GM19468 (cell line): ENCODE results near the gene HNF1A.

Experiments
- ATAC-seq: cut with Tn5 transposase; IDR thresholded peaks from one replicate; pipeline ENCODE4 v1.9.1; 2021; ENCODE audit warnings: mild to moderate bottlenecking, moderate library complexity, moderate number of reproducible peaks; ENCODE audit not compliant: unreplicated experiment; ENCODE audit errors: extremely low read depth

HNF1A gene

GRCh38 chr12:120983759-120984158, 5.4 kb downstream of the HNF1A start:
- ATAC-seq = no peak

DNA sequence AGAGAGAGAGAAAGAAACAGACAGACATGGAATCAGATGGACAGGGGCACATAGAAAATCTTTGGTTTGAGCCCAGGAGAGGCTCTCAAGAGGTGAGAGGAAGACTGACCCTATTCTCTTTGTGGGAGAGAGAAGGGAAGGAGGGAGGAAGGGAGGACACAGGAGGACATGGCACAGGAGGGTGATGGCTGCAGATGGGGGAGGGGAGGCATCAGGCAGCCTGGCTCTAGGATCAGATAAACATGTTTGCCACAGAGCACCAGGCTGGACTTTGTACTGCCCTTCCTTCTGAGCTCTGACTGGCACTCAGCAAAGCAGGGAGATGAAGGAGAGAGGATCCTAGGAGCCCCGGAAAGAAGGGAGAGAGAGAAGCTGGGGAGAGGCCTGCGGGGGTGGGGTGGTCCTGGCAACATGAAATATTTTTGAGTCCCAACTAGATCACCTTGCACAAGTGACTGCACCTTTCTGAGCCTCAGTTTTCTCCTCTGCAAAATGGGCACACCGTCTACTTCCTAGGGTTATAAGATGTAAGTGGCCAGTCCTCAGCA, 6.1 kb downstream of the HNF1A start:
- no peak for ATAC-seq

GRCh38 chr12:120988234-120988633, 9.9 kb downstream of the HNF1A start:
- no peak for ATAC-seq

DNA sequence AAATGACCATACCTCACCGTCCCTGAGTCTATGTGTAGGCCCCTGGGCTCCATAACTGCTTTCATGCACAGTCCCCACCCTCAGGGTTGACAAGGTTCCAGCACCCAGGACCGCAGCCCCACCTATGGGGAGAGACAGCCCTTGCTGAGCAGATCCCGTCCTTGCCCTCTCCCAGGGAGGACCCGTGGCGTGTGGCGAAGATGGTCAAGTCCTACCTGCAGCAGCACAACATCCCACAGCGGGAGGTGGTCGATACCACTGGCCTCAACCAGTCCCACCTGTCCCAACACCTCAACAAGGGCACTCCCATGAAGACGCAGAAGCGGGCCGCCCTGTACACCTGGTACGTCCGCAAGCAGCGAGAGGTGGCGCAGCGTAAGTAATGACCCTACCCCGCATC, 10.3 kb downstream of the HNF1A start:
- no peak for ATAC-seq

DNA sequence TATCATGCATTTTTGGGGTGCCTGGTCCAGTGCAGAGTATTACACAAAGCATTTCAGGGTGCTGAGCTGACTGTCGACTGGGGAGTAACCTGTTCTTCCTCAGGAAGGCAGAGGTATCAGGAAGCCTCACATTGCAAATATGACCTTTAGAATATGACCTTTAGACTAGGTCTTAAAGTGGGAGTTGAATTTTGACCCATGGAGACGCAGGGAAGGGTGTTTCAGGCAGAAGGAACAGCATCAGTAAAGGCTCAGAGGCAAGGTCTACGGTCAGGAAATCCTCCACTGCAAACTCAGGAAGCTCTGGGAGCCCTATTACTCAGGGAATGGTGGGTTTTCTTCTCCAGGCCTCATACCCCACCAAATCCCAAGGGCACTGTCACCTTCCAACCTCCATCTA, 11.3 kb downstream of the HNF1A start:
- no peak for ATAC-seq

- ATAC-seq = no peak
These were observed 12.2 kb downstream of the HNF1A start for GRCh38 chr12:120990487-120991055.

- ATAC-seq = no peak
These were observed 13.6 kb downstream of the HNF1A start for GRCh38 chr12:120991965-120992364.

DNA sequence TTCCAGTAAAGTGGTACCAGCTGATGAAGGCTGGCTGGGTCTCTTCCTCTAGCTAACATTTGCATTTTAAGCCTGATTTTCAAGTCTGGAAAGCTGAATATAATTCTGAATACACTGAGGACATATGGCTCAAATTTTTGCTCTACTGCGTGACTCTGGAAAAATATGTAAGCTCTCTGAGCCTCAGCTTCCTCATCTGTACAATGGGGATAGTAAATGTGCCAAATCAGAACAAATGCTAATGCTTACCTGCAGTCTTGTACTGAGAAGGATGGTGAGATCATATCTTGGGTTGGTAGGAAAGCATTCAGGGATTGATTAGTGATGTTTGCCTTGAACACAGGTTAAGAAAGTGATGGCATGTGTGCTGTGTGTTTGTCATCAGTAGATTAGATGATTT, 14.6 kb downstream of the HNF1A start:
- no peak for ATAC-seq

DNA sequence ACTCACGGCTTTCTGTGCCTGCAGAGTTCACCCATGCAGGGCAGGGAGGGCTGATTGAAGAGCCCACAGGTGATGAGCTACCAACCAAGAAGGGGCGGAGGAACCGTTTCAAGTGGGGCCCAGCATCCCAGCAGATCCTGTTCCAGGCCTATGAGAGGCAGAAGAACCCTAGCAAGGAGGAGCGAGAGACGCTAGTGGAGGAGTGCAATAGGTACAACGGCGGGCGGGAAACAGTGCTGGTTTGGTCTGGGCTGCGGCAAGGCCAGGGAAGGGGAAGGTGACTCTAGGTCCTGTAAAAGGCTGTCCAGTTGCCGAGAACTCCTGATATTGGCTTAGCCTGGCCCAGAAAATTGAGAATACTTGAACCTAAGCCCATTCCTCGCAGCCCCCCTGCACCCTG, 15.2 kb downstream of the HNF1A start:
- ATAC-seq = no peak

DNA sequence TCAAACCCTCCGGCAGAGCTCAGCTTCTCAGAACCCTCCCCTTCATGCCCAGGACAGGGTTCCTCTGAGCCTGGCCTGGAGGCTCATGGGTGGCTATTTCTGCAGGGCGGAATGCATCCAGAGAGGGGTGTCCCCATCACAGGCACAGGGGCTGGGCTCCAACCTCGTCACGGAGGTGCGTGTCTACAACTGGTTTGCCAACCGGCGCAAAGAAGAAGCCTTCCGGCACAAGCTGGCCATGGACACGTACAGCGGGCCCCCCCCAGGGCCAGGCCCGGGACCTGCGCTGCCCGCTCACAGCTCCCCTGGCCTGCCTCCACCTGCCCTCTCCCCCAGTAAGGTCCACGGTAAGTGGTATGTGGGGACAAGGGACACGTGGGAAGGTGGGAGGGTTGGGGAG, 15.7 kb downstream of the HNF1A start:
- ATAC-seq = no peak

DNA sequence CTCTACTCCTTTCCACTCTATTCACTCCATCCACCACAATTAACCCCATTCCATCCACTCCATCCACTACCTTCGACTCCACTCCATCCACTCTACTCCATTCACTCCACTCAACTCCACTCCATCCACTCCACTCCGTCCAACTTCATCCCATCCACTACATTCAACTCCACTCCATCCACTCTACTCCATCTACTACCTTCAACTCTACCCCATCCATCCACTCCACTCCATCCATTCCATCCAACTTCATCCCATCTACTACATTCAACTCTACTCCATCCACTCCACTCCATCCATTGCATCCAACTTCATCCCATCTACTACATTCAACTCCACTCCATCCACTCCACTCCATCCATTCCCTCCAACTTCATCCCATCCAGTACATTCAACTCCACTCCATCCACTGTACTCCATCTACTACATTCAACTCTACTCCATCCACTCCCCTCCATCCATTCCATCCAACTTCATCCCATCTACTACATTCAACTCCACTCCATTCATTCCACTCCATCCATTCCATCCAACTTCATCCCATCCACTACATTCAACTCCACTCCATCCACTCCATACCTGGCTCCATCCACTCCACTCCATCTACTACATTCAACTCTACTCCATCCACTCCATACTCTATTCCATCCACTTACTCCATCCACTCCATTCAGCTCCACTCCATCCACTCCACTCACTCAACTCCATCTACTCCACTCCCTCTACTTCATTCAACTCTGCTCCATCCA, 16.4 kb downstream of the HNF1A start:
- ATAC-seq = no peak

GRCh38 chr12:120996133-120996746, 17.9 kb downstream of the HNF1A start:
- ATAC-seq = no peak

- no peak for ATAC-seq
These were observed 19.1 kb downstream of the HNF1A start for GRCh38 chr12:120997448-120997847.

DNA sequence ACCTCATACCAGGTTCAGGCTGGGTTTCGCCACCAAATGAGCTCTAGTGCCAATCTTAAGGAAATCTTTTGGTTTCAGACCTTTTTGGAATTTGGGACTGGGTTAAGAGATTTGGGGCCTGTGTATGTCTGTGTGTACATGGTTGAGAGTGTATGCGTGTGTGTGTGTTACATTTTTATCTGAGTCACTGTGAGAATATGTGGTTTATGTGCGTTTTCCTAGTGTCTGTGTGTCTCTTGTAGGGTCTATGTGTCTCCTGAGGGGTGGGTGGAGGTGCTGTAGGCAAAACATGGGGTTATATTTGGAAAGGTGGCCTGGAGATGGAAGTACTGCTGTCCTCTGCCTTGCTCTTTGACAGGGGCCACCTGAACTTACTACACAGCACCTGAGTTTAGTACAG, 20.1 kb downstream of the HNF1A start:
- no peak for ATAC-seq

GRCh38 chr12:120999191-121000120, 21.1 kb downstream of the HNF1A start:
- ATAC-seq = no peak

DNA sequence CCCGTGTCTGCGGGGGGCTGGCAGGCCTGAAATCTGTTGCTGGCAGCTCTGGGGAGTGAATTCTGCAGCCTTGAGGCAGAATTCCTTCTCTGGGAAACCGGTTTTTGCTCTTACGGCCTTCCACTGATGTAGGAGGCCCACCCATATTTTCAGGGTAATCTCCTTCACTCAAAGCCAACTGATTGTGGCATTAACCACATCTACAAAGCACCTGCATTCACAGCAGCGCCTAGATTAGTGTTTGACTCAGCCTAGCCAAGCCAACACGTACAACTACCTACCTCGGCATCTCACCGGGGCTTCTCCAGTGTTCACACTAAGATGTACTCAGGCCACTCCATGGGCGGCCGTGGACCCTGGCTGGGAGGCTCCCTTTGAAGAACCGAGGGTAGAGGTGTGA, 22.2 kb downstream of the HNF1A start:
- ATAC-seq = no peak

GRCh38 chr12:121001060-121001459, 22.7 kb downstream of the HNF1A start:
- no peak for ATAC-seq

GRCh38 chr12:121001841-121002483, 23.6 kb downstream of the HNF1A start:
- no peak for ATAC-seq

- ATAC-seq = no peak
These were observed 25.3 kb downstream of the HNF1A start for GRCh38 chr12:121003650-121004049.

- no peak for ATAC-seq
These were observed 26.0 kb downstream of the HNF1A start for GRCh38 chr12:121004253-121004815.
